ENCODE measurements around the gene EXD3. TPM values are rescaled to one million over a fixed set of nuclear protein-coding genes. Genes with fewer than 3 reads are reported as not detected.

Gene EXD3
- total and polyA plus RNA-seq, 2 of the 4 experiments (the other 2 are of a cell fraction): 1.1 to 7.4 TPM

GRCh38 chr9:137392232-137393007 lies 30.5 kb downstream of the EXD3 start:
- peaks cover 3% of the 10 kb centered on the region for H4K20me1 ChIP-seq (ENCODE audit: insufficient read depth, low read length)
- intact Hi-C loops (cut with micrococcal nuclease) (no loop called here), dilution Hi-C loops (cut with HindIII; ENCODE audit: low sequenced_read_pairs, unreplicated experiment) (no loop called here), in situ Hi-C loops (cut with MboI; ENCODE audit: low sequenced_read_pairs) (no loop called here)
- no peak overlapping the region for H2AK5ac ChIP-seq (ENCODE audit: low read depth, low read length)
- ChIA-PET POLR2A (ENCODE audit: unreplicated experiment) (no interaction called here), CTCF (no interaction called here)
- H2BK5ac ChIP-seq (ENCODE audit: low read depth, low read length, poor library complexity, severe bottlenecking): no peak overlapping the region
- peaks cover 11% of the 10 kb centered on the region for H3K4me1 ChIP-seq (ENCODE audit: control insufficient read depth, insufficient read depth, low read length)
- WGBS, 2 experiments (ENCODE audit: extremely low coverage in 2 of 2, insufficient read length in 1 of 2): 100% methylated on average over 8 of the region's 23 CpGs; no CpG with 5 or more reads in 1 of the 2 experiments
- no peak overlapping the region for H3K4me2 ChIP-seq (ENCODE audit: low read depth, low read length)
- H3K9me3 ChIP-seq (ENCODE audit: control insufficient read depth, insufficient read depth, low read length): no peaks in the 10 kb centered on the region
- no peak overlapping the region for H4K8ac ChIP-seq (ENCODE audit: low read depth in 2 of 2, low read length in 2 of 2)
- no peak overlapping the region for H2BK120ac ChIP-seq (ENCODE audit: low read depth, low read length)
- H3K4me3 ChIP-seq (ENCODE audit: insufficient read depth, low read depth, low read length): no peak overlapping the region
- H3K9ac ChIP-seq (ENCODE audit: low read depth, low read length): no peak overlapping the region
- H4K91ac ChIP-seq (ENCODE audit: insufficient read depth, low read depth, low read length): no peak overlapping the region
- H2AK9ac ChIP-seq (replicated peaks; ENCODE audit: low read depth, low read length, poor library complexity): no peak overlapping the region
- no peaks in the 10 kb centered on the region; the same call in 1 of the 2 replicates for H3K9me1 ChIP-seq (ENCODE audit: insufficient read depth, low read length)
- H3K79me1 ChIP-seq (ENCODE audit: low read depth in 1 of 2, low read length in 2 of 2): no peaks in the 10 kb centered on the region; a peak in 1 of 4 replicates
- H2AFZ ChIP-seq (replicated peaks; ENCODE audit: low read length, poor library complexity): no peak overlapping the region
- H2BK20ac ChIP-seq (ENCODE audit: low read depth, low read length): no peak overlapping the region
- no peak overlapping the region for H2BK15ac ChIP-seq (ENCODE audit: low read depth, low read length)
- no peak overlapping the region for H3K4ac ChIP-seq (ENCODE audit: low read depth, low read length)
- ATAC-seq (ENCODE audit: low read depth): no peak
- H3K56ac ChIP-seq (ENCODE audit: extremely low read depth, insufficient read depth, low read length): no peak overlapping the region
- no peak overlapping the region for H3K18ac ChIP-seq (ENCODE audit: low read depth, low read length)
- H3K27ac ChIP-seq (ENCODE audit: insufficient read depth, low read length): no peak overlapping the region
- H3K27me3 ChIP-seq (ENCODE audit: control insufficient read depth, insufficient read depth, low read length): no peaks in the 10 kb centered on the region
- BruUV-seq (replicated peaks): no TSS peak
- H3K36me3 ChIP-seq (ENCODE audit: control insufficient read depth, insufficient read depth, low read length): peaks cover 4% of the 10 kb centered on the region; the same call in 1 of the 2 replicates
- no peak overlapping the region for H3K14ac ChIP-seq (replicated peaks; ENCODE audit: low read depth, low read length)
- H4K5ac ChIP-seq (ENCODE audit: low read depth, low read length): no peak overlapping the region
- no peak for DNase-seq
- H3K23ac ChIP-seq (ENCODE audit: low read depth, low read length): no peak overlapping the region
- TF ChIP-seq, protein P1, sequence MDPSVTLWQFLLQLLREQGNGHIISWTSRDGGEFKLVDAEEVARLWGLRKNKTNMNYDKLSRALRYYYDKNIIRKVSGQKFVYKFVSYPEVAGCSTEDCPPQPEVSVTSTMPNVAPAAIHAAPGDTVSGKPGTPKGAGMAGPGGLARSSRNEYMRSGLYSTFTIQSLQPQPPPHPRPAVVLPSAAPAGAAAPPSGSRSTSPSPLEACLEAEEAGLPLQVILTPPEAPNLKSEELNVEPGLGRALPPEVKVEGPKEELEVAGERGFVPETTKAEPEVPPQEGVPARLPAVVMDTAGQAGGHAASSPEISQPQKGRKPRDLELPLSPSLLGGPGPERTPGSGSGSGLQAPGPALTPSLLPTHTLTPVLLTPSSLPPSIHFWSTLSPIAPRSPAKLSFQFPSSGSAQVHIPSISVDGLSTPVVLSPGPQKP (IDR thresholded peaks at IDR 0.05; ENCODE audit: borderline replicate concordance, low read depth, low read length): no peak
- TF ChIP-seq FOS (IDR thresholded peaks at IDR 0.05; ENCODE audit: low read depth, low read length) (no peak), CHD1 (IDR thresholded peaks at IDR 0.05; ENCODE audit: low read depth, low read length) (no peak), BHLHE40 (IDR thresholded peaks at IDR 0.05; ENCODE audit: low read depth, low read length) (no peak), CEBPB (IDR thresholded peaks at IDR 0.05; ENCODE audit: low read depth, low read length) (no peak), MXI1 (IDR thresholded peaks at IDR 0.05; ENCODE audit: borderline replicate concordance, low read depth, low read length) (no peak), MAFK (IDR thresholded peaks at IDR 0.05; ENCODE audit: low read depth, low read length) (no peak), SMC3 (IDR thresholded peaks at IDR 0.05; ENCODE audit: low read depth, low read length) (no peak), POLR2A (IDR thresholded peaks at IDR 0.05; ENCODE audit: low read depth, low read length) (no peak)
- TF ChIP-seq, protein P2, sequence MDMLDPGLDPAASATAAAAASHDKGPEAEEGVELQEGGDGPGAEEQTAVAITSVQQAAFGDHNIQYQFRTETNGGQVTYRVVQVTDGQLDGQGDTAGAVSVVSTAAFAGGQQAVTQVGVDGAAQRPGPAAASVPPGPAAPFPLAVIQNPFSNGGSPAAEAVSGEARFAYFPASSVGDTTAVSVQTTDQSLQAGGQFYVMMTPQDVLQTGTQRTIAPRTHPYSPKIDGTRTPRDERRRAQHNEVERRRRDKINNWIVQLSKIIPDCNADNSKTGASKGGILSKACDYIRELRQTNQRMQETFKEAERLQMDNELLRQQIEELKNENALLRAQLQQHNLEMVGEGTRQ (IDR thresholded peaks at IDR 0.05; ENCODE audit: low read depth, low read length): no peak

All from IMR-90 (cell line).